SU-DHL-6 (cell line): Measurements from ENCODE around the gene SEPHS2.

ENCODE experiments used
- CTCF ChIP-seq: fragments of 200-600 bp; sonication (generic); IDR thresholded peaks from one replicate; pipeline ENCODE4 v1.5.1; 2017; ENCODE audit warnings: antibody characterized with exemption, mild to moderate bottlenecking, low read length, moderate library complexity; ENCODE audit not compliant: insufficient read depth, poor library complexity, severe bottlenecking
- EZH2phosphoT487 ChIP-seq: fragments of 200-600 bp; sonication (generic), shearing (Covaris generic); conservative IDR thresholded peaks from 2 replicates; pipeline ENCODE4 v1.6.1; 2018; ENCODE audit warnings: mild to moderate bottlenecking, antibody characterized with exemption, low read length, moderate library complexity, mixed read lengths

- TF ChIP-seq CTCF (no peak), EZH2phosphoT487 (no peak)
These were observed 39.2 kb upstream of the SEPHS2 start for GRCh38 chr16:30484887-30485286.
